Measurements from ENCODE around the gene SORBS2. TPM values are rescaled to one million over a fixed set of nuclear protein-coding genes. Genes with fewer than 3 reads are reported as not detected.
"Not testable (repeated sequence)": the region's sequence is repeated elsewhere in the genome, so short reads cannot be mapped to it uniquely, and the experiment has no call there.

SORBS2 gene
- polyA plus RNA-seq, 2 of the 4 experiments (the other 2 are of a cell fraction), result 0.23 to 0.90 TPM

DNA sequence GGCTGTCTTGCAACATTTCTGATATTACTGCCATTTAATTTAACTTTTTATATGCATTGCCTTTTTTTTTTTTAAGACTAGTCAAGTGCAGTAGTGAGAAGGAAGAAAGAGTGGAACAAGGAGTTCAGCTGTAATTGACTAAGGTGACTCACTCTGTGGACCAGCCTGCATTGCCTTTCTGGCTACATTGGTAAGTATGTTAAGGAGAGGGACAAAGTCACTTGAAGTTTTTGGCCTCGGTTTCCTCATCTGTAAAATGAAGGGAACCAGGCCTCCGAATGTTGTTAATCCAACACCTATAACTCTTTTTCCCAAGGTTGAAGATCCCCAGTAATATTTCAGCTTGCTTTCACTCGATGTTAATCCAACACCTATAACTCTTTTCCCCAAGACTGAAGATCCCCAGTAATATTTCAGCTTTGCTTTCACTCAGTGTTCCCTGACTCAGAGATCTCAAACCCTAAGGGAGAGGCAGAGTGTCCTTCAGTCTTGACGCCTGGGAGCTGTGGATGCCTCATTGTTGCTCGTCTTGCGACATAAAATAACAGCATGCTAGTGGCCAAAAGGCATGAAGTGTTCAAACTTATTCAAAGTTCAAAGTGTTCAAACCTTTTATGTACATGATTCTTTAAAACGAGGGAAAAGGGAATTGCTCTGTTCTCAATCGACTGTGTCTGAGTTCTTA is 102.0 kb downstream of the SORBS2 start:
- no peak overlapping the region for H3K4me2 ChIP-seq
- no peak overlapping the region for H3K4me3 ChIP-seq
- 55% methylated on average over 8 of the region's 8 CpGs for WGBS (ENCODE audit: missing lambda C conversion rate)
- no peak for TF ChIP-seq HEYL (CRISPR knock-in tag; IDR thresholded peaks at IDR 0.05)
- TF ChIP-seq, protein P1, sequence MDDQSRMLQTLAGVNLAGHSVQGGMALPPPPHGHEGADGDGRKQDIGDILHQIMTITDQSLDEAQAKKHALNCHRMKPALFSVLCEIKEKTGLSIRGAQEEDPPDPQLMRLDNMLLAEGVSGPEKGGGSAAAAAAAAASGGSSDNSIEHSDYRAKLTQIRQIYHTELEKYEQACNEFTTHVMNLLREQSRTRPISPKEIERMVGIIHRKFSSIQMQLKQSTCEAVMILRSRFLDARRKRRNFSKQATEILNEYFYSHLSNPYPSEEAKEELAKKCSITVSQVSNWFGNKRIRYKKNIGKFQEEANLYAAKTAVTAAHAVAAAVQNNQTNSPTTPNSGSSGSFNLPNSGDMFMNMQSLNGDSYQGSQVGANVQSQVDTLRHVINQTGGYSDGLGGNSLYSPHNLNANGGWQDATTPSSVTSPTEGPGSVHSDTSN (IDR thresholded peaks at IDR 0.05), result no peak
- no peak for TF ChIP-seq CEBPB (IDR thresholded peaks at IDR 0.05)
- no peak for TF ChIP-seq RNF2 (IDR thresholded peaks at IDR 0.05; ENCODE audit: borderline replicate concordance, low read depth)
- no peak for TF ChIP-seq TP53 (CRISPR knock-in tag; IDR thresholded peaks at IDR 0.05)
- no peak for TF ChIP-seq POLR2A (IDR thresholded peaks at IDR 0.05; ENCODE audit: low read length)
- TF ChIP-seq EHF (CRISPR knock-in tag; IDR thresholded peaks at IDR 0.05), result no peak
- no peak for TF ChIP-seq RAD21 (conservative IDR thresholded peaks at IDR 0.05 in 1 of 2, IDR thresholded peaks at IDR 0.05 in 1 of 2)
- no peak for TF ChIP-seq EP300 (IDR thresholded peaks at IDR 0.05)
- TF ChIP-seq, protein P2, sequence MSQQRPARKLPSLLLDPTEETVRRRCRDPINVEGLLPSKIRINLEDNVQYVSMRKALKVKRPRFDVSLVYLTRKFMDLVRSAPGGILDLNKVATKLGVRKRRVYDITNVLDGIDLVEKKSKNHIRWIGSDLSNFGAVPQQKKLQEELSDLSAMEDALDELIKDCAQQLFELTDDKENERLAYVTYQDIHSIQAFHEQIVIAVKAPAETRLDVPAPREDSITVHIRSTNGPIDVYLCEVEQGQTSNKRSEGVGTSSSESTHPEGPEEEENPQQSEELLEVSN (IDR thresholded peaks at IDR 0.05; ENCODE audit: borderline replicate concordance, low read depth), result no peak
- TF ChIP-seq NPAS2 (CRISPR knock-in tag; IDR thresholded peaks at IDR 0.05; ENCODE audit: borderline replicate concordance), result no peak
- TF ChIP-seq HDAC2 (IDR thresholded peaks at IDR 0.05), result no peak
- no peak for TF ChIP-seq FOXS1 (CRISPR knock-in tag; IDR thresholded peaks at IDR 0.05)
- TF ChIP-seq, protein P3, sequence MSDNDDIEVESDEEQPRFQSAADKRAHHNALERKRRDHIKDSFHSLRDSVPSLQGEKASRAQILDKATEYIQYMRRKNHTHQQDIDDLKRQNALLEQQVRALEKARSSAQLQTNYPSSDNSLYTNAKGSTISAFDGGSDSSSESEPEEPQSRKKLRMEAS (IDR thresholded peaks at IDR 0.05), result no peak
- no peak for TF ChIP-seq FOSL2 (IDR thresholded peaks at IDR 0.05)
- TF ChIP-seq FOSL2 (CRISPR knock-in tag; IDR thresholded peaks at IDR 0.05), result no peak
- TF ChIP-seq RARB (CRISPR knock-in tag; IDR thresholded peaks at IDR 0.05), result no peak
- no peak for TF ChIP-seq SREBF2 (IDR thresholded peaks at IDR 0.05)
- TF ChIP-seq, protein P4, sequence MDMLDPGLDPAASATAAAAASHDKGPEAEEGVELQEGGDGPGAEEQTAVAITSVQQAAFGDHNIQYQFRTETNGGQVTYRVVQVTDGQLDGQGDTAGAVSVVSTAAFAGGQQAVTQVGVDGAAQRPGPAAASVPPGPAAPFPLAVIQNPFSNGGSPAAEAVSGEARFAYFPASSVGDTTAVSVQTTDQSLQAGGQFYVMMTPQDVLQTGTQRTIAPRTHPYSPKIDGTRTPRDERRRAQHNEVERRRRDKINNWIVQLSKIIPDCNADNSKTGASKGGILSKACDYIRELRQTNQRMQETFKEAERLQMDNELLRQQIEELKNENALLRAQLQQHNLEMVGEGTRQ (IDR thresholded peaks at IDR 0.05), result no peak
- no peak for TF ChIP-seq FOSB (CRISPR knock-in tag; IDR thresholded peaks at IDR 0.05)
- peaks cover 5% of the 10 kb centered on the region; the same call in 1 of the 3 replicates for H3K4me1 ChIP-seq
- H3K9me3 ChIP-seq, result no peaks in the 10 kb centered on the region
- ATAC-seq (no peak), DNase-seq (ENCODE audit: low read depth in 1 of 2, low spot score in 1 of 2) (no peak), FAIRE-seq (no peak)
- CTCF ChIA-PET, result interaction anchor here (1.4 kb wide), 1 partner anchor 33 kb away, joined by 4 read pairs; no protein-coding TSS in a partner anchor
- H3K27ac ChIP-seq, result no peak overlapping the region; a peak in 1 of 6 replicates
- POLR2A ChIA-PET, result no interaction called here

DNA sequence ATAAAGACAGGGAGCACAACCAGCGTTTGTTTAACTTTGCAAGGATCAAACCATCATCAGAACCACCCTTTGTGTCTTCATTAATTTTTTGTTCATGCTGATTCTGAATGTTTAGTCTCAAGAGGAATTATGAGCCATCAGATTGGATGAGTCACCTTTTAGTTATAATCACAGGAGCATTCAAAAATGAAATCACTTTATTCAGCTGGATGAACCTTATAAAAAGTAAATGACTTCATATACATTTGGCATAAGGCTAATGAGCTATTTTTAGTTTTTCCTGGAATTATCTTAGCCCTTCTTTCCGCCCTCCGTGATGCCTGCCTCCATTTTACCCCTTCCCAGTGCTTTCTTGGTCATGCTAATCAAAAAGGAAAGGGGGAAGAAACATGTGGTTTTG is 103.6 kb downstream of the SORBS2 start:
- Histone ChIP-seq H3K27ac (no peak overlapping the region; a peak in 1 of 6 replicates), H3K4me1 (peaks cover 3% of the 10 kb centered on the region; the same call in 1 of the 3 replicates), H3K4me2 (no peak overlapping the region), H3K4me3 (no peak overlapping the region), H3K9me3 (no peaks in the 10 kb centered on the region)
- ATAC-seq (no peak), DNase-seq (ENCODE audit: low read depth in 1 of 2, low spot score in 1 of 2) (no peak), FAIRE-seq (no peak)
- 40% methylated on average over 3 of the region's 3 CpGs for WGBS (ENCODE audit: missing lambda C conversion rate)
- TF ChIP-seq NPAS2 (CRISPR knock-in tag; IDR thresholded peaks at IDR 0.05; ENCODE audit: borderline replicate concordance) (no peak), FOSL2 (IDR thresholded peaks at IDR 0.05) (no peak), FOSL2 (CRISPR knock-in tag; IDR thresholded peaks at IDR 0.05) (peak; percentile 58; the same call in 1 of the 2 replicates)
- TF ChIP-seq, protein P2 (IDR thresholded peaks at IDR 0.05; ENCODE audit: borderline replicate concordance, low read depth), result no peak
- ChIA-PET CTCF (no interaction called here), POLR2A (no interaction called here)

DNA sequence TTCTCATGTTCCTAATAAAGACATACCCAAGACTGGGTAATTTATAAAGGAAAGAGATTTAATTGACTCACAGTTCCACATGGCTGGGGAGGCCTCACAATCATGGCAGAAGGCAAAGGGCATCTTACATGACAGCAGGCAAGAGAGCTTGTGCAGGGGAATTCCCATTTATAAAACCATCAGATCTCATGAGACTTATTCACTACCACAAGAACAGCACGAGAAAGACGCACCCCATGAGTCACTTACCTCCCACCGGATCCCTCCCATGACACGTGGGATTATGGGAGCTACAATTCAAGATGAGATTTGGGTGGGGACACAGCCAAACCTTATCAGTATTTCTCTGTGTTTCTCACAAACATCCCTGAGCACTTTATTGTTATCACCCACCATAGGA is 104.4 kb downstream of the SORBS2 start:
- FAIRE-seq; DNase-seq (ENCODE audit: low read depth in 1 of 2, low spot score in 1 of 2); H3K4me2 ChIP-seq; H3K27ac ChIP-seq; CTCF ChIA-PET; POLR2A ChIA-PET; H3K4me3 ChIP-seq; H3K9me3 ChIP-seq; H3K4me1 ChIP-seq; ATAC-seq: not testable (repeated sequence)
- 21% methylated on average over 4 of the region's 4 CpGs for WGBS (ENCODE audit: missing lambda C conversion rate)
